Measurements from ENCODE around the gene TYRO3. TPM values are rescaled to one million over a fixed set of nuclear protein-coding genes. Genes with fewer than 3 reads are reported as not detected.
"Not testable (repeated sequence)": the region's sequence is repeated elsewhere in the genome, so short reads cannot be mapped to it uniquely, and the experiment has no call there.

The TYRO3 gene
- total RNA-seq, 1 donor from 2014 or later: 6.1 TPM

DNA sequence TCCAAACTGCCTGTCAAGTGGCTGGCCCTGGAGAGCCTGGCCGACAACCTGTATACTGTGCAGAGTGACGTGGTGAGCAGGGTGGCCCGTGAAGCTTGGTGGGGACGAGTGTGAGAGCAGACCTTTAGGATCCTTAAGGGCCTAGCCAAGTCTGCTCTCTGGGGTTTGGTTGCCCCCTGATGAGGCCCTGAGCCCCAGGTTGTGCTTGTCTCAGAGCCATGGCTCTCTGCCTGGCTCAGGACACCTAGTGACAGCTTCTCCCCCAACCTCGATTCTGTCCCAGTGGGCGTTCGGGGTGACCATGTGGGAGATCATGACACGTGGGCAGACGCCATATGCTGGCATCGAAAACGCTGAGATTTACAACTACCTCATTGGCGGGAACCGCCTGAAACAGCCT lies 14.4 kb downstream of the TYRO3 start:
- DNase-seq (ENCODE audit: low read depth): no peak

DNA sequence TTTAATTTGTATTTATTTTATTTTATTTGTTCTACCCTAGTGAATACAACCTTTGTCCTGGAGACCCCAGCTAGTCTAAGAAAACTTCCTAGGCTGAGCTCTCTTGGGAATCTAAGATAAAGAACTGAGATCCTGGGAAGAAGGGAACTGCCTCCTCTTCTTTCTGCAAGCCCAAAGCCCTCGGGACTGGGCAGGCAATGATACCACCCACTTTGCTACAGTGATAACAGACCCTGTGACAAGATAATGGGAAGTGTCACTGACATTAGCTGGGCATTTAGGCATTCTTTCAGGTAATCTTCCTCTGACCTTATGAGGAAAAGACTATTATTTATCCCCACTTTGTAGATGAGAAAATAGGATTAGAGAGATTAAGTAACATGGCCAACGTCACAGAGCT lies 15.1 kb downstream of the TYRO3 start:
- DNase-seq (ENCODE audit: low read depth): no peak

DNA sequence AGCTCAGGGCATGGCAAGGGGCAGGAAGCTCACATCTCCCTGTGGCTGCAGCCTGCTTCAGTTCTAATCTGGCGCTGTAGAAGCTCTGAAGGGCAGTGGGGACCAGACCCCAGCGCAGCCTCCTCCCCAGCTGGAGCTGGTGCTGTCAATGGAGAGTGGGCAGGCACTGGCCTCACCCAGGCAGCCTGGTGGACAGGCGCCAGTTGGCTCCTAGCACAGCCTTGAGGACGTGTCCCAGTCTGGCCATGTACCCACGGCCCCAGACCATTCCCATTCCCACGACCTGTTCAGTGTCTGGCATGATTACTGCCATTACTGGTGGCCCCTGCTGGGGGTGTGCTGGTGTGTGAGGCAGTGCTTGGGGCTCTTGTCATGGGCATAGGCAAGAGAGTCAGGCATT lies 16.3 kb downstream of the TYRO3 start:
- no peak for DNase-seq (ENCODE audit: low read depth)

DNA sequence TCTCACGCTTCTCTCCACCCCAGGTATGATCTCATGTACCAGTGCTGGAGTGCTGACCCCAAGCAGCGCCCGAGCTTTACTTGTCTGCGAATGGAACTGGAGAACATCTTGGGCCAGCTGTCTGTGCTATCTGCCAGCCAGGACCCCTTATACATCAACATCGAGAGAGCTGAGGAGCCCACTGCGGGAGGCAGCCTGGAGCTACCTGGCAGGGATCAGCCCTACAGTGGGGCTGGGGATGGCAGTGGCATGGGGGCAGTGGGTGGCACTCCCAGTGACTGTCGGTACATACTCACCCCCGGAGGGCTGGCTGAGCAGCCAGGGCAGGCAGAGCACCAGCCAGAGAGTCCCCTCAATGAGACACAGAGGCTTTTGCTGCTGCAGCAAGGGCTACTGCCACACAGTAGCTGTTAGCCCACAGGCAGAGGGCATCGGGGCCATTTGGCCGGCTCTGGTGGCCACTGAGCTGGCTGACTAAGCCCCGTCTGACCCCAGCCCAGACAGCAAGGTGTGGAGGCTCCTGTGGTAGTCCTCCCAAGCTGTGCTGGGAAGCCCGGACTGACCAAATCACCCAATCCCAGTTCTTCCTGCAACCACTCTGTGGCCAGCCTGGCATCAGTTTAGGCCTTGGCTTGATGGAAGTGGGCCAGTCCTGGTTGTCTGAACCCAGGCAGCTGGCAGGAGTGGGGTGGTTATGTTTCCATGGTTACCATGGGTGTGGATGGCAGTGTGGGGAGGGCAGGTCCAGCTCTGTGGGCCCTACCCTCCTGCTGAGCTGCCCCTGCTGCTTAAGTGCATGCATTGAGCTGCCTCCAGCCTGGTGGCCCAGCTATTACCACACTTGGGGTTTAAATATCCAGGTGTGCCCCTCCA lies 19.1 kb downstream of the TYRO3 start:
- DNase-seq (ENCODE audit: low read depth): no peak

DNA sequence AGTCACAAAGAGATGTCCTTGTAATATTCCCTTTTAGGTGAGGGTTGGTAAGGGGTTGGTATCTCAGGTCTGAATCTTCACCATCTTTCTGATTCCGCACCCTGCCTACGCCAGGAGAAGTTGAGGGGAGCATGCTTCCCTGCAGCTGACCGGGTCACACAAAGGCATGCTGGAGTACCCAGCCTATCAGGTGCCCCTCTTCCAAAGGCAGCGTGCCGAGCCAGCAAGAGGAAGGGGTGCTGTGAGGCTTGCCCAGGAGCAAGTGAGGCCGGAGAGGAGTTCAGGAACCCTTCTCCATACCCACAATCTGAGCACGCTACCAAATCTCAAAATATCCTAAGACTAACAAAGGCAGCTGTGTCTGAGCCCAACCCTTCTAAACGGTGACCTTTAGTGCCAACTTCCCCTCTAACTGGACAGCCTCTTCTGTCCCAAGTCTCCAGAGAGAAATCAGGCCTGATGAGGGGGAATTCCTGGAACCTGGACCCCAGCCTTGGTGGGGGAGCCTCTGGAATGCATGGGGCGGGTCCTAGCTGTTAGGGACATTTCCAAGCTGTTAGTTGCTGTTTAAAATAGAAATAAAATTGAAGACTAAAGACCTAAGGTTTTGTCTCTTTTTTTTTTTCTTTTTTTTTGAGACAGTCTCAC lies 19.8 kb downstream of the TYRO3 start:
- no peak for DNase-seq (ENCODE audit: low read depth)

DNA sequence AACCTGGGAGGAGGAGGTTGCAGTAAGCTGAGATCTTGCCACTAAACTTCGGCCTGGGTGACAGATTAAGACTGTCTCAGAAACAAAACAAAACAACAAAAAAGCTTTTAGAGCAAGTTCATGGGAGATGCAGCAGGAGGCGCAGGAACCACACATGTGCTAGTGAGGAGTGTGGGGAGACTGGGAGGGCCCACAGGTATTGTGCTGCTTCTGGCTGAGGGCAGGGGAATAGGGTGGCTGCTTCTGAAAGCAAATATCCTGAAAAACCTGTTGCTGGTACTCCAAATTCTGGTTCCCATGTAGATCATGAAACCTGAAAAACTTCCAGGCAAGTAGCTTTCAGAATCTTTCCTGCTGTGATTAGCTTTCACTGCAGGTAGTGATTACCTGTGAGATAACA lies 22.1 kb downstream of the TYRO3 start:
- DNase-seq (ENCODE audit: low read depth): no peak

DNA sequence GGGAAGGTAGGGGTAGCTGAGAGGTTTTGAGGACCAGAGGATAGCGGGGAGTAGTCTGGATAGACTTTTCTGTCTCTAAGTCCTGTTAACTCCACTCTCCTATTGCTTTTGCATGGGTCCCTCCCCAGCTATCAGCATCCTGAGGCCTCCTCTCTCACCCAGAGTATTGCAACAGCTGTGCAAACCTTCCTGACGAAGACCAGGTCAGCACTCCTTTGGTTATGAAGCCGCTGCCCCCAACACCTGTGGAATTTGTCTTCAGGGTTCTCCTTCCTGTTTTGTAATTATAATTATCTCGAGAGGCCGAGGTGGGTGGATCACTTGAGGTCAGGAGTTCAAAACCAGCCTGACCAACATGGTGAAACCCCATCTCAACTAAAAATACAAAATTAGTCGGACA lies 24.8 kb downstream of the TYRO3 start:
- DNase-seq (ENCODE audit: low read depth): no peak

DNA sequence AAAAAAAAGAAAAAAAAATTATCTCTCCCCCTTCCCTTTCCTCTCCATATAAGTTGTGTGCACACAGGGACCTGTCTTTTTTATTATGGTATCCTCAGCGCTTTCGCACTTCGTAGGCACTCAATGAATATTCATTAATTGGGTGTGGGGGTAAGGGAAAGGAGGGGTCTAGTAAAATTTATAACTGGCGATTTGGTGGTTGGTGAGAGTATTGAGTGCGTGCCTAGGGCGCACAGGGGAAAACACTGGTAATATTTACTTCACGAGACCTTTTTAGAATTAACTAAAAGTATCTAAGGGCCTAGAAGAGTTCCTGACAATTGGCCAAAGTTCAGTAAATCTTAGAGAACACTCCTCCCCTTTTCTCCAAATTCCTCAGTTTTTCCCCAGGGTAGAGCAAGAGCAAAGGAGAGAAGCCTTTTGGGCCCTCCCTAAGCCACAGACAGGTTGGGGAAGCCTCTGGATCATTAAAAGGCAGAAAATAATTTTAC lies 25.7 kb downstream of the TYRO3 start:
- DNase-seq (ENCODE audit: low read depth): no peak

DNA sequence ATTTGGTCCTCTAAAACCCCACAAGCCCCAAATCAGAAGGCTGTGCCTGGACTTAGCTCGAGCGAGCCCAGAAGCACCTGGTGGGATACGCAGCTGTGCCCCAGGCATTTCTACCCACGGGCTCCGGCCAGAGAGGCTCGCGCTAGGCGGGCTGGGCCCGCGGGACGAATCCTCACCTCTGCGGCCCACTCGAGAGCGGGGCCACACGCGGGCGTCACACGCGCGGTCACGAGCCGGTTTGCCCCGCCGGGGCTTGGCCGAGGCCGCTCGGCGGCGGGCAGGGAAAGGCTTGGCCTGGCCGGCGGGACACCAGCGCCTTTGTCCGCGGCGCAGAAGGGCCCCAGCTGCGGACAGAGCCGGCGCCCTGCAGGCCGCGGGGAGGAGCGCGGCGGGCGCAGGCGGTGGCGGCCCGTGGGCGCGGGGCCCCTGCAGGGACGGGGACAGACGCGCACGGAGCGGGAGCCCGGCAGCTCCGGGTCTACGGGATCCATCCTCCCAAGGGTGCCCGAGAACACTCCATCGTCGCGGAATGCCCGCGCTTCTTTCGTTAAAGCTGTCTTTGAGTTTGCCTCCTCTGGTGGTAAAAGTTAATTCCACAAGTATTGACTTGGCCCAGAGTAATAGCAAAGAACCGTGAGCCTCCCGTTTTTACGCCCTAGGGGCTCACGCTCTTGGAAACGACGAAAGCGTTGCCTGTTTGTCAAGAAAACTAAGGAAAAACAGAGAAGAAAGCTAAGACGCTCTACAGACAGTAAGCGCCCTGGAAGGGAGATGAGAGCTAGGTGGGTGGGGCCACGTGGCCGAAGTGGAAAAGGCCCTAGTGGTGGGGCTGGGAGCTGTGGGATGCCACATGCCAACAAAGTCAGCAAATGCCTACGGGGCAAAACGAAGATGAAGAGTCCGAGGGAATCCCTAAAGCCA lies 26.4 kb downstream of the TYRO3 start:
- peak; percentile 40 for DNase-seq (ENCODE audit: low read depth)

DNA sequence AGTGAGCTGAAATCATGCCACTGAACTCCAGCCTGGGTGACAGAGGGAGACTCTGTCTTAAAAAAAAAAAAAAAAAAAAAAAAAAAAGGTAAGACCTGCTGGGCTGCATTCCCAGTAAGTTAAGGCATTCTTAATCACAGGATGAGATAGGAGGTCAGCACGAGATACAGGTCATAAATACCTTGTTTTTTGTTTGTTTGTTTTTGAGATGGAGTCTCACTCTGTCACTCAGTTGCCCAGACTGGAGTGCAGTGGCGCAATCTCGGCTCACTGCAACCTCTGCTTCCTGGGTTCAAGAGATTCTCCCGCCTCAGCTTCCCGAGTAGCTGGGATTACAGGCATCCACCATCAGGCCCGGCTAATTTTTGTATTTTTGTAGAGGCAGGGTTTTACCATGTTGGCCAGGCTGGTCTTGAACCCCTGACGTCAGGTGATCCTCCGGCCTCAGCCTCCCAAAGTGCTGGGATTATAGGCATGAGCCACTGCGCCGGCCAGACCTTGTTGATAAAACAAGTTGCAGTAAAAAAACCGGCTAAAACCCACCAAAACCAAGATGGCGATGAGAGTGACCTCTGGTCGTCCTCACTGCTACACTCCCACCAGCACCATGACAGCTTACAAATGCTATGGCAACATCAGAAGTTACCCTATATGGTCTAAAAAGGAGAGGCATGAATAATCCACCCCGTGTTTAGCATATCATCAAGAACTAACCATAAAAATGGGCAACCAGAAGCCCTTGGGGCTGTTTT lies 27.7 kb downstream of the TYRO3 start:
- DNase-seq (ENCODE audit: low read depth): not testable (repeated sequence)

DNA sequence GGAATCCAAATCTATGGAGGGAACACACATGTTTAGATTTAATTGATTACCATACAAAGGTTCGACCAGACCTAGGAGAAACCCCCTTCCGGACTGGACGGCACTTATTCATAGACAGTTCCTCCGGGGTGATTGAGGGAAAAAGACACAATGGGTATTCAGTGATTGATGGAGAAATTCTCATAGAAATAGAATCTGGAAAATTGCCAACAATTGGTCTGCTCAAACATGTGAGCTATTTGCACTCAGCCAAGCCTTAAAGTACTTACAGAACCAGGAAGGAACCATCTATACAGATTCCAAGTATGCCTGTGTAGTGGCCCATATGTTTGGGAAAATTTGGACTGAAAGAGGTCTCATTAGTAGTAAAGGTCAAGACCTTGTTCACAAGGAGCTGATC lies 30.0 kb downstream of the TYRO3 start:
- not testable (repeated sequence) for DNase-seq (ENCODE audit: low read depth)

DNA sequence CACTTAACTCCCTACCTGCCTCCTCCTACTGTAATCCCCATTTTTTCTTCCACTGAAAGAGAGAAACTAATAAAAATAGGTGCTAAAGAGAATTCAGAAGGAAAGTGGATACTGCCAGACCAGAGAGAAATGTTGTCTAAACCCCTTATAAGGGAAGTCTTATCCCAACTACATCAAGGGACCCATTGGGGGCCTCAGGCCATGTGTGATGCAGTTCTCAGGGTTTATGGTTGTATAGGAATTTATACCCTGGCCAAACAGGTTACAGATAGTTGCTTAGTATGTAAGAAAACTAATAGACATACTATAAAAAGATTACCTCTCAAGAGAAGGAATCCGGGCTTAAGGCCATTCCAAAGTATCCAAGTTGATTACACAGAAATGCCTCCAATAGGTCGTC lies 30.6 kb downstream of the TYRO3 start:
- not testable (repeated sequence) for DNase-seq (ENCODE audit: low read depth)

DNA sequence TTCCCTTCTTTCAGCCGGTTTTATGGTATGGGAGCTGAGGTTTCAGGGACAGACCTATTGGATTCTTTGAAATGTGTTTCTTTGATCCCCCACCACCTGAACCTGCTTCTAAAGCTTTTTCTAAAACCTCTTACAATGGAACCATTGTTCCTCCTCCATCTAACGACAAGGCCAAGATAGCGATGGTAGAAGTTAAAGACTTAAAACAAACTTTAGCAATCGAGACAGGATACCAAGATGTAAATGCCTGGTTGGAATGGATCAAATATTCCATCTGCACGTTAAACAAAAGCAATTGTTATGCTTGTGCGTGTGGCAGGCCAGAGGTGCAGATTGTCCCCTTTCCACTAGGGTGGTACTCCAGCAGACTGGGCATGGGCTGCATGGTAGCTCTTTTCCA lies 32.2 kb downstream of the TYRO3 start:
- DNase-seq (ENCODE audit: low read depth): not testable (repeated sequence)

DNA sequence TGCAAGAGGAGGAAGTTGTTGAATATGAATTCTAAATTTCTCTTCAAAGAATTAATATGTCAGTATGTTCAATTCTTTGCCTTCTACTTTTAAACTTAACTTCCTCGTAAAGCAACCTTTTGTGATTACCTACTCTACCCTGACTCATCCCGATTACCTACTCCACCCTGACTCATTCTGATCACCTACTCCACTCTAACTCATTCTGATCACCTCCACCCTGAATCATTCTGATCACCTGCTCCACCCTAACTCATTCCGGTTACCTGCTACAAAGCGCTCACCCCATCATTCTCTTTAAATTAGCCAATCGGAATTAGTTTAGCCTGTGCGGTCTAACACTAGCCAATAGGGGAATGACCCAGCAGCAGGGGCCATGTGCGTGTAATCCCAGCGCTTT lies 33.7 kb downstream of the TYRO3 start:
- DNase-seq (ENCODE audit: low read depth): not testable (repeated sequence)

DNA sequence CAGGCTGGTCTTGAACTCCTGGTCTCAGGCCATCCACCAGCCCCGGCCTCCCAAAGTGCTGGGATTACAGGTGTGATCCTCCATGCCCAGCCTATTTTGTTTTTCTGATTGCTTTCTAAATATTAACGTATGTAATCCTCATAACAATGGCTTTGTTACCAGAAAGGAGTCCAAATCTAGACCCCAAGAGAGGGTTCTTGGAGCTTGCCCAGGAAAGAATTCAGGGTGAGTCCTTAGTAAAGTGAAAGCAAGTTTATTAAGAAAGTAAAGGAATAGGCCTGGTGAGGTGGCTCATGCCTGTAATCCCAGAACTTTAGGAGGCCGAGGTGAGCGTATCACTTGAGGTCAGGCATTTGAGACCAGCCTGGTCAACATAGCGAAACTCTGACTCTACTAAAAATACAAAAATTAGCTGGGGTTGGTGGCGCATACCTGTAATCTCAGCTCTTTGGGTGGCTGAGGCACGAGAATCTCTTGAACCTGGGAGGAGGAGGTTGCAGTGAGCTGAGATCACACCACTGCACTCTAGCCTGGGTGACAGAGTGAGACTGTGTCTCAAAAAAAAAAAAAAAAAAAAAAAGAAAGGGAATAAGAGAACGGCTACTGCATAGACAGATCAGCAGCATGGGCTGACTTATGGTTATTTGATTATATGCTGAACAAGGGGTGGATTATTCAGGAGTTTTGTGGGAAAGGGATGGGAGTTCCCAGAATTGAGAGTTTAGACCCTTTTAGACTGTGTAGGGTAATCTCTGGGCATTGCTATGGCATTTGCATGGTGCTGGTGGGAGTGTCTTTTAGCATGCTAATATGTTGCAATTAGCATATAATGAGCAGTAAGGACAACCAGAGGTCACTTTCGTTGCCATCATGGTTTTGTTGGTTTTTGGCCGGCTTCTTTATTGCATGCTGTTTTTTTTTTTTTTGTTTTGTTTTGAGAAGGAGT lies 36.1 kb downstream of the TYRO3 start:
- DNase-seq (ENCODE audit: low read depth): no peak

DNA sequence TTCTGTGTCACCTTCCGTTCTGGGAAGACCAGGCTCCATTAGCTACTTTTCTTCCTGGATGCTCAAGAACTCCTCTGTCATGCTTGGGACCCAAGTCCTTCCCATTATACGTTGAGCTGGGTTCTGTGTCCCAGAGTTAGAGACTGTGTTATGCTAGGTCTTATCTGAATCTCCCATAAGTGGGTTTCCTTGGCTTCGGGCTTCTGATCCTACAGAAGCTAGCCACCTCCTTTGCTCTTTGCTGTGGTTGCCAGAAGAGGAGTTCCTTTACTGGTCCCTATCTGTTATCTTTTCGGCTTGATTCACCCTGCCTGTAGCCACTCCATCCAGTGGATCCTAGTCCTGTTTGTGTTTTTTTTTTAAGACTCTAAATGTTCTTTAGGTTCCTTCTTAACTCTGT lies 38.0 kb downstream of the TYRO3 start:
- no peak for DNase-seq (ENCODE audit: low read depth)

DNA sequence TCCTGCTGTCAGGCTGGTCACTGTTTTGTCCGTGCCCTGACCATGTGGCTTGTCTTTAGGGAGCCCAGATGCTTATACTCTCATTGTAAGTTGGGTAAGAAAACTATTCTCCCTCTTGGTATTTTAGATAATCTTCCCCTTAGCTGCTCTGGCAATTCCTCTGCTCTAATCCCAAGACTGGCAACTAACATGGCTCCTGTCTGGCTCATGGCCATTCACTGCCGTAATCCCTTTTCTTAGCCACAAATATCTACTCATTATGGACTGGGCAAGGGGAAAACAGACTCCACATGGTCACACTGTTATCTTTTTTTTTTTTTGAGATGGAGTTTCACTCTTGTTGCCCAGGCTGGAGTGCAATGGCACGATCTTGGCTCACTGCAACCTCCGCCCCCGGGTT lies 38.8 kb downstream of the TYRO3 start:
- no peak for DNase-seq (ENCODE audit: low read depth)

DNA sequence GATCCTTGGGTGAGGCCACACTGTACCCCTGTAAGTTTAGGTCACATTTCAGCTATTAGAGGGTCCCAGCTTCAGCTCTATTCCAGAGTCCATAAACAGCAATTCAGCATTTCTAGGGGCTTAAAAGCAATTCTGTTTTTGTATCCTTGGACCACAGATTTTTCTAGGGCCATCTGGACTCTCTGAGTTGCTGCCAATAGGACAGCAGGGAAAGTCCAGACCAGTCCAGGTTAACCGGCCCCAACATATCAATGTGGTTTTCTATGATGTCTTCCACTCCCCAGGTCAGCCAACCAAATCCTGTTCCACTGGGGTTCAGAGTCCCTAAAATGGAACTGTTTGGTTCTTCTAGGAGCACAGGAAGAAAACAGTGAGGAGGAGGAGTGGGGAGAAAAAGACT lies 40.0 kb downstream of the TYRO3 start:
- no peak for DNase-seq (ENCODE audit: low read depth)

DNA sequence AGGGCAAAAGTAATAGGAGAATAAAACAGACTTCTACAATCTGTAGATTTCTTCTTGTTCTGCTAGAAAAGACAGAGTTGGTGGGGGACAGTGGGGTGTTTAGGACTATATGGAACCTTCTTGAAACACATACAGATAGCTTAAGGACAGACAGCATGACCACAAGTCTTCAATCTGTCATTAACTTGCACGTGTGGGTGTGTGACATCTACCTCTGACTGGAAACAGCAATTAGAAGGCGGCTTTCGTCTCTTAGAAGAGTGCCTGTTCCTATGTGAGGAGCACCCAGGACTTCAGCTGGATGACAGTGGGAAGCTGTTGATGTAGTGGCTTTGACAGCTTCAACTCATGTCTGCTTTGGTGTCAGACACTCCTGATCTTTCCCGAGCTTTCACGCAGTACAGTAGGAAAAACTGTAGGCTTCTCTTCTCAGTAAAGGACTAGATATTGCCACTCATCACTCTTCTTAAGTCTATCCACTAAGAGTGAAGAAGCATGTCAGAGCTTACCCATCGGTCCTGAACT lies 44.5 kb downstream of the TYRO3 start:
- DNase-seq (ENCODE audit: low read depth): no peak
